Heart left ventricle (tissue), 13 donors: ENCODE measurements around the gene TSC22D4.
"Not testable (repeated sequence)": the region's sequence is repeated elsewhere in the genome, so short reads cannot be mapped to it uniquely, and the experiment has no call there.

Source experiments
- POLR2A ChIP-seq, 2 donors: fragments of 450-650 bp; IDR thresholded peaks; one replicate each; pipeline ENCODE4 v1.6.1; 2017; ENCODE audit warnings: antibody characterized with exemption in 2 of 2, mild to moderate bottlenecking in 2 of 2, moderate library complexity in 2 of 2
- TF ChIP-seq, protein P1 (sequence below), 12 donors: fragments of 200-600 bp; sonication (generic) in 4 of 12; IDR thresholded peaks; one replicate each; pipeline versions ENCODE4 v1.5.0 to v1.8.0; 2018 to 2022; ENCODE audit warnings: antibody characterized with exemption in 12 of 12, mild to moderate bottlenecking in 5 of 12
- donor health status: ischemic (EF 13 %, LVEDD 7.1; RV severe dilation, severe dysfunction).
- donor health status: DM: no; HTN: yes; CAD: no.
- donor health status: DM: no; HTN: no; CAD: no.
- donor health status: ischemic (EF 25% LVEDD 6.9; RV normal size, moderate dysfunction).
- donor health status: ischemic (EF 25% LVEDD 5.7; RV mildly dilated, moderate dysfunction).
- donor health status: ischemic (EF 35%, LVEDD 5.7; RV mildly dilated, moderate dysfunction).
- donor health status: nonischemic (EF 11% LVEDD 7.7; RV severe dilation, severe dysfunction).
- donor health status: DM: yes; HTN: yes; CAD: no.
- donor health status: PGD.
- donor health status: ischemic (EF 29% LVEDD 5.4; RV normal size, mild dysfunction).
- donor health status: nonischemic (EF 23%, LVEDD 6.1; RV moderate dilation, normal function).

DNA sequence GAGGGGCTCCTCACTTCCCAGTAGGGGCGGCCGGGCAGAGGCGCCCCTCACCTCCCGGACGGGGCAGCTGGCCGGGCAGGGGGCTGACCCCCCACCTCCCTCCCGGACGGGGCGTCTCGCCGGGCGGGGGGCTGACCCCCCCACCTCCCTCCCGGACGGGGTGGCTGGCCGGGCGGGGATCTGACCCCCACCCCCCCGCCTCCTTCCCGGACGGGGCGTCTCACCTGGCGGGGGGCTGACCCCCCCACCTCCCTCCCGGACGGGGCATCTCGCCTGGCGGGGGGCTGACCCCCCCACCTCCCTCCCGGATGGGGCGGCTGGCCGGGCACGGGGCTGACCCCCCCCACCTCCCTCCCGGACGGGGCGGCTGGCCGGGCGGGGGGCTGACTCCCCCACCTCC, 44.2 kb upstream of the TSC22D4 start:
- TF ChIP-seq, protein P1, sequence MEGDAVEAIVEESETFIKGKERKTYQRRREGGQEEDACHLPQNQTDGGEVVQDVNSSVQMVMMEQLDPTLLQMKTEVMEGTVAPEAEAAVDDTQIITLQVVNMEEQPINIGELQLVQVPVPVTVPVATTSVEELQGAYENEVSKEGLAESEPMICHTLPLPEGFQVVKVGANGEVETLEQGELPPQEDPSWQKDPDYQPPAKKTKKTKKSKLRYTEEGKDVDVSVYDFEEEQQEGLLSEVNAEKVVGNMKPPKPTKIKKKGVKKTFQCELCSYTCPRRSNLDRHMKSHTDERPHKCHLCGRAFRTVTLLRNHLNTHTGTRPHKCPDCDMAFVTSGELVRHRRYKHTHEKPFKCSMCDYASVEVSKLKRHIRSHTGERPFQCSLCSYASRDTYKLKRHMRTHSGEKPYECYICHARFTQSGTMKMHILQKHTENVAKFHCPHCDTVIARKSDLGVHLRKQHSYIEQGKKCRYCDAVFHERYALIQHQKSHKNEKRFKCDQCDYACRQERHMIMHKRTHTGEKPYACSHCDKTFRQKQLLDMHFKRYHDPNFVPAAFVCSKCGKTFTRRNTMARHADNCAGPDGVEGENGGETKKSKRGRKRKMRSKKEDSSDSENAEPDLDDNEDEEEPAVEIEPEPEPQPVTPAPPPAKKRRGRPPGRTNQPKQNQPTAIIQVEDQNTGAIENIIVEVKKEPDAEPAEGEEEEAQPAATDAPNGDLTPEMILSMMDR (IDR thresholded peaks at IDR 0.05) = not testable (repeated sequence)
- TF ChIP-seq POLR2A (IDR thresholded peaks at IDR 0.05) = not testable (repeated sequence)
